Right lung (tissue), 10 donors: Measurements from ENCODE around the gene GLCE. TPM values are rescaled to one million over a fixed set of nuclear protein-coding genes. Genes with fewer than 3 reads are reported as not detected.
A peak's percentile ranks its signal among the peaks of the same experiment; 100 is the strongest.

Experiments used
- DNase-seq, 2 donors: peaks; one replicate each; pipeline ENCODE4 v3.0.0-alpha.2; 2013
- long read RNA-seq, 8 donors: transcript quantifications; one replicate each; lab custom pipeline, GENCODE V29; 2026
- polyA plus RNA-seq, 5 donors: library from polyadenylated mRNA; unstranded; fragments of 120-200 nt; gene quantifications; one replicate each; pipeline versions ENCODE4 v1.2.1 to v1.2.3, GENCODE V29; 2013; ENCODE audit warnings: inconsistent platforms in 1 of 5, low replicate concordance in 1 of 5; ENCODE audit not compliant: insufficient read length in 5 of 5, insufficient read depth in 1 of 5

The GLCE gene
- 10 to 100 TPM; 50.9 to 66.1 (median 62.0) TPM for polyA plus RNA-seq
- long read RNA-seq, donor 1, full-length matches to known transcripts = 15 of 15 reads
- long read RNA-seq, donor 1, partial matches to known transcripts = 0 of 15 reads
- long read RNA-seq, donor 1, other reads (novel, unspliced or antisense) = 0 of 15 reads
- long read RNA-seq, donor 2, full-length matches to known transcripts = 12 of 32 reads
- long read RNA-seq, donor 2, partial matches to known transcripts = 20 of 32 reads
- long read RNA-seq, donor 2, other reads (novel, unspliced or antisense) = 0 of 32 reads
- long read RNA-seq, donor 3, full-length matches to known transcripts = 3 of 3 reads
- long read RNA-seq, donor 3, partial matches to known transcripts = 0 of 3 reads
- long read RNA-seq, donor 3, other reads (novel, unspliced or antisense) = 0 of 3 reads
- long read RNA-seq, donor 4, full-length matches to known transcripts = 7 of 7 reads
- long read RNA-seq, donor 4, partial matches to known transcripts = 0 of 7 reads
- long read RNA-seq, donor 4, other reads (novel, unspliced or antisense) = 0 of 7 reads
- long read RNA-seq, donor 5, full-length matches to known transcripts = 16 of 26 reads
- long read RNA-seq, donor 5, partial matches to known transcripts = 0 of 26 reads
- long read RNA-seq, donor 5, other reads (novel, unspliced or antisense) = 10 of 26 reads
- long read RNA-seq, donor 6, full-length matches to known transcripts = 15 of 59 reads
- long read RNA-seq, donor 6, partial matches to known transcripts = 44 of 59 reads
- long read RNA-seq, donor 6, other reads (novel, unspliced or antisense) = 0 of 59 reads
- long read RNA-seq, donor 7, full-length matches to known transcripts = 10 of 15 reads
- long read RNA-seq, donor 7, partial matches to known transcripts = 0 of 15 reads
- long read RNA-seq, donor 7, other reads (novel, unspliced or antisense) = 5 of 15 reads
- long read RNA-seq, donor 8, full-length matches to known transcripts = 6 of 6 reads
- long read RNA-seq, donor 8, partial matches to known transcripts = 0 of 6 reads
- long read RNA-seq, donor 8, other reads (novel, unspliced or antisense) = 0 of 6 reads

DNA sequence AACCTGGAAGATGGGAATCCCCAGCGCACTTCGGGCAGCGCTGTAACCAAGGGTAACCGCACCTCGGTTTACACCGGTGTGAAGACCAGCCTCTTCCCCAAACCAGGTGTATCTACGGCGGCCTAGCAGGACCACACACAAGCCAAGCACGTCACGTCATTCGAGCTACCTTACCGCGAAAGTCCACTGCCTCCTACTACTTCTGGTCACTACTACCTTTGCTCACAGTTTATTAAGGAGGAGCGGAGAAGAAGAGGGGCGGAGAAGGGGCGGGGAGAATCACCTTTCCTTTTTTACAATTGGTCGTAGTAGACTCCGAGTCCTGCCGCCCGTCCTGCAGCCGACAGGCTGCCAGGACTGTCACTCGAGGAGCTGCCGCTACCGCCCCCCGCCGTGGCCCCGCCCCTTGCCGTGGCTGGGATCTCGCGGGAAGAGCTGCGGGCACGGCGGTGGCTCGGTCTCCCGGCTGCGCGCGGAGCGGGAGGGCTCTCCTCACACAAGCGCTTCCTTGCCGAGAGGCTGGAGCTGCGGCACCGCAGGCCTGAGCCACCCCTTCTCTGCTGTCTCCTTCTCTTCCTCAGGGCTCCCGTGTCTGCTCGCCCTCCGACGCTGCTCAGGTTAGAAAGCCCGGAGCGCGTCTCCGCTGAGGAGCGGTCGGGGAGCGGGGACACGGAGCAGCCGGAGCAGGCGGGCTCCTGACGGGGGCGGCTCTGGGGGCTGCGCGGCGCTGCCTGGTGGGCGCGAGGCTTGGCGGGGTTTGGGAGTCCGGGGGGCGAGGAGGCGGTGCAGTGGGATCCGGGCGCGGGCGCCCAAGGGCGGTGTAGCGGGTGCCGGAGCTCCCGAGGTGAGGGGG, at the start of gene GLCE:
GLCE (plus strand) TSS at position 495 of the 853 bp plus-strand sequence. CDS start 95,172 bp downstream, outside the sequence.
- peak; percentile 96 for DNase-seq

DNA sequence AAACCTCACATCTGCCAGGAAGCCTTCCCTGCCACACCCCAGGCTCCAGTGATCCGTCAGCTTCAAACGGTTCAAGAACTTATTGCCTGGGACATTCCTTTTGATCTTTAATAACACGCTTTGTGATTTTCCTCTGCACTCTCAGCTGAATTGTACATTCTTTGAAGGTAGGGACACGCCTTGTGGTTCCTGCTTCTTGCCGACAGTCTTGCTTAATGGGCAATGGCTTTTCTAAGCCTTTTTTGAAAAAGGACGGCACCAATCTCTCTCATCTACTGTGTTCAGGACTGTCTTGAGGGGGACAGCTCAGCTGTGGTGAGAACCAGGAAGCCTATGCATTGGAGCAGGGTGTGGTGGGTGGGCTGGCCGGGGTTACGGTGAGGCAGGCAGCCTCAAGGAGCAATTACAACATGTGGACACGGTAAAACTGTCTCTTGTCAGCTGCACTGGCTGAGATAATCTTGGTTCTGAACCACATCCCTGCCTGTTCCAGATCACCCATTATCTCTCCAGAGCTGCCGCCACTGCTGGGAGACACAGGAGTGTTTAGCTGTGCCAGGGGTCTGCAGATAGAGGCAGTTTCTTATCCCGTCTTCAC, 46.0 kb upstream of the GLCE start:
- no peak for DNase-seq

DNA sequence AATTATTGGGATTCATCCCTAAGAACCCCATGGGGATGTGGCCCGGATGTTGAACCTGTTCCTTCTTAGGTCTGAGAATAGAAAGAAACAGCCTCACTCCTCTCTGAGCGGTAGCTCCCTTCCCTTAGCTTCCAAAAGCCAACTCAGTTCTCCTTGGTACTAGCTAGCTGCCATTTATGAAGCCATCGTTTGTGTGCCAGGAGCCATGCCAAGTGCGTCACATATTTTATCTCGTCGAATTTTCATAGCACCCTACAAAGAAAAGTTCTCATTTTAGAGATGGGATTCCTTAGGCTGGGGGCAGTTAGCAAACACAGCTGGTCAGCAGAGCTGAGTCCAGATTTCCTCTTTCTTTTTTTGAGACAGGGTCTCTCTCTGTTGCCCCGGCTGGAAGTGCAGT, 45.4 kb upstream of the GLCE start:
- no peak for DNase-seq

DNA sequence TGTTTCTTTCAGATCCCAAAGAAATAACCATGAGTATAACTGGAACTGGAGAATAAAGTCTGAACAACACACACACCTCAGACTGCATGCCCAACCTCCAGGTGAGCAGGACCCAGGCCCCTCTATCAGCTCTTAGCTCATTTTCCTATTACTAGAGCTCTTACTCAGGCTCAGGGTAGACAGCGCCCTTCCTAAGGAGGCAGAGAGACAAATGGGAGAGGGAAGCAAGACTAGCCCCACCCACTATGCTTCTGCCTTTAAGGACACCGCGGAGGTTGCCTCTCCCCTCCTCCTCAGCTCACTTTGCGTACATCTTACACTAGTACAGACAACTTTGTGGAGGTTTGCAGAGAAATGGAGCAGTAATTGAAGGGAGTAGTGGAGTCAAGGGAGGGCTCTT, 44.0 kb upstream of the GLCE start:
- no peak for DNase-seq

DNA sequence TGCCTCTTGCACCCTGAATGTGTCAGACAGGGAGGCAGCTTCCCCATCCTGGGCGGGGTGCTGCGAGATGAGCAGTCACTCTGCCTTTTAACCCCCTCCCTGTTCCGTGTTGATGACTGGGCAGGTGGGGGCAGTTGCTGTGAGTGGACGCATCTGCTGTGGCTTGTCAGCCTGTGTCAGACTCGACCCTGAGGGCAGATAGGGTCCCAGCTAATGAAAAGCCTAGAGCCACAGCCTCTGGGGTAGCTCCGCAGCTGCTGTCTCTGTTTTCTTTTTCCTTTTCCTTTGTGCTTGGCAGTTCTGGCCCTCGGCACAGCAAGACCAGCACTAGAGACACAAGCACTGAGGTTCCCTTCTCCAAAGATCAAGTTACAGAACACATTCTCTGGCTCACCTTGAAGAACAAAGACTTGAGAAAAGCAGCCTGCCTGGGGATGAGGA, 43.0 kb upstream of the GLCE start:
- no peak for DNase-seq

DNA sequence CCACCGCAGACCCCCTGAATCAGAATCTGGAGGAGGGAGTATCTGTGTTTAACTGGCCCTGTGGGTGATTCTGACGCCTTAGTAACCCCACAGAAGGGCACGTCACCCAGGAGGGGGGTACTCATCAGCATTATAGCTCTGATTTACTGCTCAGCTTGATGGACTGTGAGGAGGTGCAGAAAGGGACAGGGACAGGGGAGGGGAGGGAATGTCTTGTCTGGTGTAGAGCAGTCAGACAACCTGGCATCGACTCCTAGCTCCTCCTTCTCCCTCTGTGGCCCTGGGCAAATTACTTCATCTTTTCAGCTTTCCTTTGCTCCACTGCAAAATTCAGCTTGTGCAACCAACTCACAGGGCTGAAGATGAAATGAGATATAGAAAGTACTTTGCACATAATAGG, 42.3 kb upstream of the GLCE start:
- no peak for DNase-seq

- no peak for DNase-seq
These were observed 41.4 kb upstream of the GLCE start for GRCh38 chr15:69119001-69119400.

DNA sequence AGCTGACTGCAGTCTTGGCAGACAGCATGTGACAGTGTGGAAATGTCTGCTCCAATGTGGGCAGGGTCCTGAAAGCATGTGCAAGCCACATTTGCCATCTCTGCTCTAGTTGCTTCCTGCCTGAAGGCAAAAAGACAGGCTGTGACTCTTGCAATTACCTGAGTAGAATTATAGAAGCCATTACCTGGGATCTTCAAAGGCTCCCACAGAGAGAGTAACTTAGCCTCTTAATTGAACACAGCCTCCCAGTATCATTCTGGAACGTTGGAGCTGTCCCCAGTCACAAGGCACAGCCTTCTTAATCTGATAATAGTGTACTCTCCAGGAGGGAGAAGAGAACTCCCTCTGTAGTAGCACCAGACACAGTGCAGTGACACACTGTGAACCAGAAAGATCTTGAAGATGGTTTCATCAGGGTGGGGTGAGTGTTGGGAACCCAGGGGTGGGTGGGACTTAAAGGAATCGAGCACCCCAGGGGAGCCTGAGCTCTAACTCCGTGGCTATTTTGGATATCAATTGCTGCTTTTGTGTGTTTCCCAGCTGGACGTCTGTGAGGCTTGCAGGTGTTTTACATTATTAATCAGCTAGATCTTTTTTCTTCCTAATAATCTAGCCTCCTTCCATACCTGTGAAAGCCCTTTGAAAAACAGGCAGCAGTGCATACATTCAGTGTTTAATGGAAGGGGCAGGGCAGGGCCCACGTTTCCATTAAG, 40.6 kb upstream of the GLCE start:
- DNase-seq = no peak

GRCh38 chr15:69120732-69121131, 39.7 kb upstream of the GLCE start:
- no peak for DNase-seq

DNA sequence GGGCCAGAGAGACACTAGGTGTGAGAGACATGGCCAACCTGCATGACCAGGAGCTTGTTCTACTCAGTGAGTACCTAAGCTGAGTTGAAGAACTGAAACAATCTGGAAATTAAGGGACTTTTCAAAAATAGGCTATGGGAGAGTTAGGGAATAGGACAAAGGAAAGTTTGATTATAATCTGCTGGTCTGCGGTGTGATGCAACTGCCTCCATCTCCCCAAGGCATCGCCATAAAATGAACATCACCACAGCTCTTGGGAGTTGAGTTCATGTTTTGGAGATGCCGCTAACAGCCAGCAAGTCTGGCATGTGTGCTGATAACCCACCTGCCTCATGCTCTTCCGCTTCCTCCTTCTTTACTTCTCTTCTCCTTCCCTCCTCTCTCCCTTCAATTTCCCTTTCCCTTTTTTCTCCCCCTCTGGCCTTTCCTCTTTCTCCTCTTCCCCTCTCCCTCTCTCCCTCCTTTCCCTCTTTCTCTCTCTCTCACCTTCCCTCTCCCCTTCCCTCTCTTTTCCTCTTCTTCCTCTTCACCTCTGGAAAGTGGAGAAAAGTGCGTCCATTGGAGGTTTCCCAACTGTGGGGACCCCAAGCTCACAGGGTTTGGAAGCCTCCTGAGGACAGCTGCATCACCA, 39.1 kb upstream of the GLCE start:
- no peak for DNase-seq

DNA sequence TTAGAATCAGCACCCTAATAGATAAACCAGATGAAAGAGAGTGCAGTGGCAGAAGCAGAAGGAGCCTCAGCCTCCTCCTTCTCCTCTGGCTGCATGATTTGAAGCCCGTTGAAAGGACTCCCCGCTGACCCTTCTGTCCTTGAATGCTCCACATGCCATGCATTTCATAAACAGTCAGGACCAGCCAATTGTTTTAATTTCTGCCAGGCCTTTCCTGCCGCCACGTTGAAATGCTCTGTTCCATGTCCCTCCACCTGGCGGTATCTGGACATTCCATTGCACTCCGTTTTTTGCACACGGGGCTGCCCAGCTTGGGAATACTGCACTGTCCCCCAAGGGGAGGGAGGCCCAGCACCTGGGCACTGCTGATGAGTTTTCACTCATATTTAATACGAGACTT, 35.2 kb upstream of the GLCE start:
- DNase-seq = no peak

DNA sequence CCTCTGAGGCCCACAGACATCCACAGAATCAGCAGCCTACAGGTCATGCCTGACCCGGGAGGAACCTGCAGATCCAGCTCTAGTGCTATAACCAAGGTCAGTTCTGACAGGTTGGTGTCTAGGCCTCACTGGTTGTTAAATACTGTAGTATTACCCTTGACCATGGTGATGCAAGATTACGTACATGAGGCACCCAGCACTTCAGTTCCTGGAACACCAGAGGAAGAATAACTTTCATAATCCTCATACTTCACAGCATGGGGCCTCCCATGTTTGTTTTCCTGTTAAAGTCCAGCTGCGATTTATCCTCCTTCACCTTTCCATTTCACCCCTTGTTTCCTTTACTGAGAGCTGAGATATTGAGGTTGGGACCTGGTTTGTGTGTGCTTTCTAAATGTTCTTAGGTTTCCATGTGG, 34.4 kb upstream of the GLCE start:
- DNase-seq = peak; percentile 65 to 70

DNA sequence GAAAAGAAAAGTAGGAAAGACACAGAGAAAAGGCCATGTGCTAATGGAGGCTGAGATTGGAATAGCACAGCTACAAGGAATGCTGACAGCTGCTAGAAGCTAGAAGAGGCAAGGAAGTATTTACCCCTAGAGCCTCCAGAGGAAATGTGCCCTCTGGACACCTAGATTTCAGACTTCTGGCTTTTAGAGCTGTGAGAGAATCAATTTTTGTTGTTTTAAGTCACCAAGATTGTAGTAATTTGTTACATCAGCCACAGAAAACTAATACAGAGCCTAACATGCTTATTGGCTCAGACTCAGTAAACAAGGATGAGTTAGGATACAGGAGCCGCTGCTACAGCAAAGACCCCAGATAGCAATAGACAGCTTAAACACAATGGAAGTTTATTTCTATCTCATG, 33.1 kb upstream of the GLCE start:
- no peak for DNase-seq

DNA sequence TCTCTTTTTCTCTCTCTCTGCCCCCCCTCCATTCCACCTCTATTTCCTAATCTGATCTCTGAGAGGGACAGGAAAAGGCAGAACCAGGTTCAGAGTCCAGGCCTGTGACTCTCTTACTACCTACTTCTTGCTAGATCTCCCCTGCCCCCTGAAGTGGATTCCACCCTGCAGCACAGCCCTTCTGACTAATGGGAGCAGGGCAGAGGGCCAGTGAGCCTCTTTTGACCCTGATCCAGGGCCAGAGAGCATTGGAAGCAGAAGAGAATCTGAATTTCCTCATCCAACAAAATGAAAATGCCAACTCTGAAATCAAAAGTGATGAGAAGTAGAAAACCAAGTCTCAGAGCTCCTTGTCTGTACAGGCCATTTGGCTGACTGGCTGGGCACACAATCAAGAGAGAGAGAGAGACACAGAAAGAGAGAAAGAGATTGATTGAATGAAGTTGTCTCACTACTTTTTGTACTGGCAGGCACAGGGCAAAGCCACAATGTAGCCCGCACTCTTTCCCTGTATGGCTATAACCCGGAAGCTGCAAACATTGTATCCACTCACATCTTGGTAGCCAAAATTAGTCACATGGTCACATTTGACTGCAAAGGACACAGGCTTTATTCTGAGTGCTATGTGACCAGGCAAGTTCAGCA, 31.6 kb upstream of the GLCE start:
- no peak for DNase-seq

- DNase-seq = no peak
These were observed 28.8 kb upstream of the GLCE start for GRCh38 chr15:69131362-69132220.

DNA sequence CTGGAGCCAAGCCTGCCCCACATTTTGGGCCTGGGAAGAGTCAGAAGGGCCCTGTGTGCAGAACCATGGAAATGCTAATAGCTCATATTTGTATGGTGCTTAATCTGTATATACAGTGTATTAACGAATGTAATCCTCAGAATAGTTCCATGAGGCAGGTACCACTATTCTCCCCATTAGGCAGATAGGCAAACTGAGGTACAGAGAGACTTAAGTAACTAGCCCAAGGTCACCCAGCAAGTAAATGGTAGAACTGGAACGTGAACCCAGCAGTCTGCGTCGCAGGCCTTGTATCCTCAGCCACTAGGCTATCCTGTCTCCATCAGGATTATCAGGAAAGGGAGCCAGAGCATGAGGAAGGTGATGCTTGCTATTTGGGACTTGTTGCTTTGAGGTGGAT, 28.0 kb upstream of the GLCE start:
- no peak for DNase-seq

DNA sequence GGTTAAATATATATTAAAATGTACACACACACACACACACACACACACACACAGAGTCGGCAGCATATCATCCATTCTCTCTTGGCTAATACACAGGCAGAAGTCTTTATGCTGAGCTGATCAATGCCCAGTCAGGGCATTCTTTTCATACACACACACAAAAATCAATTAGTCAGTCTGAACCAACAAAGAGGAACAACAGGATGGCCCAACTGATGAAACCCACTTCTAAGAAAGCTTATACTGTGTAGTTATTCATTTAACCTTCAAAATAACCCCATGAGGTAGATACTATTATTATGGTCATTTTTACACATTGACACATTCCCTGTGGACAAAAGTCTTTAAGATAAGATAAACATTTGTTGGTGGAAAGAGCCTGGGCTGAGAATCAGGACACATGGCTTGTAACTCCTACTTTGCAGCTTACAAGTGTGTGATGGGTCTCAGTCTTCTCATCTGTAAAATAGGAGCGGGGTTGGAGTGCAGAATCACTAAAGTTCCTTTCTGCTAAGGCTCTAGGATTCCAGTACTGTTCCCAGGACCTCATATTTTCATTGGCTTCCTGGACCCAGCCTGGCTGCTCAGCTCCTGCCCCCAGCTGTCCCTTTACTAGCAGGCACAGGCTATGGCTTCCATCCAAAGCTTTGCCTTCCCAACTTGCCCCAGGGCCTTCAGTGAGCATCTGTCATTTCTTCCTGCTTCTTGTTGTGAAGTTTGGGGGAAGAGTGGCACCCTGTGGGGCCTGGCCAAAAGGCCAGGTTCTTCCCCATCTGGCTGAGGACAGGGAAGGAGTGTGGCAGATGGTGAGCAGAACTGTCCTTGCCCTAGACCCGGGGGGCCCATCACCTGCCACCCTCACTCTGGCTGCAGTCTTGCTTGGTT, 27.2 kb upstream of the GLCE start:
- no peak for DNase-seq
